HG02870 (cell line): ENCODE measurements around the gene XRCC4.

Experiments used
- ATAC-seq: cut with Tn5 transposase; IDR thresholded peaks from one replicate; pipeline ENCODE4 v1.9.1; 2021; ENCODE audit warnings: mild to moderate bottlenecking, moderate library complexity; ENCODE audit not compliant: unreplicated experiment

The XRCC4 gene

DNA sequence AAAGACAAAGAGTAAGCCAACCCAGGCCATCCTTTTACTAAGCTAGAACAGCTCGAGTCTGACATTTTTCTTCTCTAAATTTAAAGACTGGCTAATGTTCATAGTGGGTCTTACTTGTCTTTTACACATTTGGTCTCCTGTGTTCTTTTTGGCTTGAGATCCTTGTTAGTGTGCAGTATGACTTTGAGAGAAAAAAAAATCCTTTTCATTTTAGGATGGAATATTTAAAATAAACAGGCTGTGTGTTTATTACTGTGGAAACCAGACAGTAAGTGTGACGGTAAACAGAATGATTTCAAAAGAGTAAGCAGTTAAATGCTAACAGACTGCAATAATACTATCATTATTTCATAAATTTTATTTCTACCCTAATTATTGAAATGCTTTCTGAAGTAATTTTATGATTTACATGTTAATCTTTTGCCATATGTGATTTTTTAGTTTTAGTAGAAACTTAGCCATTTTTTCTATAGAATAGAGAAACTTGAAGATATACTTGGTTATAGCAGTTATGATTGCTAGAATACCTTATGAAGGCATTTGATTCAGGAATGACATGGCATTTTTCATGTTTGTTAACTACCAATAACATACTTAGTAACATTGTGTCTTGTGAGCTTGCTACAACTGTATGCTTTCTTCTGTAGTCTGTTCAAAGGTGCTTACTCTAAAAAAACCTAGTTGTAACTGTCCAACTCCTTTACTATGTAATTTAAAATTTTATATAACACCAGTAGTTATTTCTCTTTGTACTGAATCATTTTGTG lies 92.4 kb downstream of the XRCC4 start:
- ATAC-seq: no peak

DNA sequence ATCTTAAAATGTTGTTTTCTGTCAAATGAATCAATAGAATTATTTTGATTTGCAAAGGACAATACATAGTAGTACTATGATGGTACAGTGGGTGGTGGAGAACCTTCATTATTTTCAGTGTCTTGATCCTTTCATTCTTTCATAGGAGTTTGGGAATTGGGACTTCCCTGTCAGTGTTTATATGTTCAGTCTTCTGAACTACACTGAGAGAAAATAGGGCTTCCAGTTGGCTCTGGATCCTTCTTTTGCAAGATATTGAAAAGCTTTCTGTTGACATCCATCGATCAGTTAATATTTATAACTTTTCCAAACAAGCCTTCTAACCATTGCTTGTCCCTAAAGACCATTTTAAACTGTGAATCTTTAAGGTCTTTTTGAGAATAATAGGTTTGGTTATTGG lies 94.7 kb downstream of the XRCC4 start:
- no peak for ATAC-seq

DNA sequence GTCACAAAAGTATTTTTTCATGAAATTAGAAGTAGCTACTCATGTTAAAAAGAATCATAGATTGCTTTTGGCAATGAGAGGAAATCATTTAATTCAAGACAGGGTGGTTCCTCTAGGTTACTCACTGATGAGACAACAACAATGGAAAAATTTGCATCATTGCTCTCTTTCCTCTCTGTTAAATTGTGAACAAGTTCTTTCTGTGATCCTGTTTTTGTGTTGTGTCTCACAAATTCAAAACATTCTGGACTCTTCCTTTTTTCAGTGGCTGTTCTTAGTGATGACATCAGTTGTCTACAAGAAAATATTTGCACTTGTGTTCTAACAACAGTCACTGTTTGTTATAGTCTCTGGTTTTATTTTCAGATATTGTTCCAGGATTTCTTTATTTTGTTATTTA lies 95.3 kb downstream of the XRCC4 start:
- no peak for ATAC-seq

DNA sequence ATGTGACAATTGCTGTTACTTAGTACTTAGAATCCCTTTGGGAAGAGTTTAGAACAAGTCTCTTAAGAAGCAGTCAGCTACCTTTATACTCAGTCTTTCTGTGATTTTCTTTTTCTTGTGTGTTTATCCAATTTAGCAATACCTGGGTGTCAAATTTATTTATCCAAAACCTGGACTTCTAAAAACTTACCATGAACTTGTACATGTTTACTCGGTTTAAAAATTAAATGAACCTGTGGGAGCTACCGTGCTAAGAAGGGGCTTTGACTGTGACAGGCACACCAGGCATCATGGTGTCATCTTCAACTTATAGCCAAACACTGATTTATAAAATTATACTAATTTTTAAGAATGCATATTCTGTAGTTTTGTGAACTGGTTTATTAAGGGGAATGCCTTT lies 96.5 kb downstream of the XRCC4 start:
- no peak for ATAC-seq

DNA sequence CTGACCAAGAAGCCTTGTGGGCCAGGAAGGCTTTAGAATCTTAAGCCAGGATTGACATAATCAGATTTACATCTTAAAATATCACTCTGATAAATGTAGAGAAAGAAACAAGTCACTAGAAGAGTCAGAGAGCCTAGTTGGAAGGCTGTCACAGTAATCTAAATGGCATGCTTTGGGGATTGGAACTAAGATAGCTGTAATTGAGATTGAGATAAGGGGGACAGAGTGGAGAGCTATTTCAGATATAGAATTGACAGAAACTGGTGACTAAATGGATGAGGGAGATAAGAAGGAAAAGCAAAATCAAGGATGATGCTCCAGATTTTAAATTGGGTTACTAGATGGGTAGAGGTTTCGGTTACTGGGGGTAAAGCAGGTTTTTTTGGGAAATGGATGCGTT lies 100.5 kb downstream of the XRCC4 start:
- ATAC-seq: no peak

DNA sequence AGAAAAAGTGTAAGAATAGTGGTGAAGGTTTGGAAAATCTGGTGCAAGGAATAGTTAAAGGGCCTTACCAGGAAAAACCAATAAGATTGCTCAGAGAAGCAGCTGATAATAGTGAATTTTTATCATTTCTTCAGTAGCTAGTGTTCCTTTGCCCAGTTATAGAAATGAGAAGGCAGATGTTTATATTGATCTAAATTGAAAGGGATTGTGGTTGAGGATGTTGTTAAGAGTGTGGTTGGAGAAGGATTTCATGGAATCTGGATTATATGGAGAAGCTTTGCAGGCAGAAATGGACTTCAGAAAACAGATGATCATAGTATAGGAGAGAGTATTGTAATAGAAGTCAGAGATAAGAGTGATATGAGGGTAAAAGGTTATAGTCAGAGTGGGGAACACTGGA lies 102.6 kb downstream of the XRCC4 start:
- ATAC-seq: no peak

DNA sequence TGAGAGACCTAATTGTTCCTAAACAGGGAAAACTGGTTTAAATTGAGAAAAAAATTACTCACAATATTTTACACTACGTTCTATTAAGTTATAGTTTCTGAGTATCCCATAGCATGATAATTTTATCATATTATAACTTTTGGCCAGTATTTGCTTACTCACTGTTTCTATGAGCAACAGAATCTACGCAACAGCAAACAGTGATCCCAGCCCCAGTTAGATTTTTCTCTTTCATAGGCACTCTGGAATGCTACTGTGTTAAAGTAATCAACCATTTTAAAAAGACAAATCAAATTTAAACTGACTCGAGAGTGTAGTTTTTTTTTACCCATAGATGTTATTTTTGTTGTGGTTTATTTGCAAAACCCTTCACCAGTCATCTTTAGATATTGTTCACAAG lies 107.2 kb downstream of the XRCC4 start:
- no peak for ATAC-seq

DNA sequence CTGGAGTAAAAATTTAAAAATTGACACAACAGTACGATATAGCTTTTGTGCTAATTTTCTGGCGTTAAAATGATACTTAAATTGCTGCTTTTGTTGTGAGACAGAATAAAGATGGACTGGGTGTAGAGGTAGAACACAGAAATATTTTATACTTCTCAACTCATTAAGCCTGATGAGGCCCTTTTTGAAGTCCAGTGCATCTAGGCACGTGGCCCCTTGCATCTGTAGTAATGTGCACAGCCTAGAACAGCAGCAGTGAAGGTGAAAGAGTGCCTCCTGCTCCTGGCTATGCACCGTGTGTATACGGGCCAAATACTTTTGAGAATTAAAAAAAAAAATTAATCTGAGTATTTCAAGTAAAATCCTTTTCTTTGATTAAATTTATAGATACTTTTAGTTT lies 115.6 kb downstream of the XRCC4 start:
- no peak for ATAC-seq

DNA sequence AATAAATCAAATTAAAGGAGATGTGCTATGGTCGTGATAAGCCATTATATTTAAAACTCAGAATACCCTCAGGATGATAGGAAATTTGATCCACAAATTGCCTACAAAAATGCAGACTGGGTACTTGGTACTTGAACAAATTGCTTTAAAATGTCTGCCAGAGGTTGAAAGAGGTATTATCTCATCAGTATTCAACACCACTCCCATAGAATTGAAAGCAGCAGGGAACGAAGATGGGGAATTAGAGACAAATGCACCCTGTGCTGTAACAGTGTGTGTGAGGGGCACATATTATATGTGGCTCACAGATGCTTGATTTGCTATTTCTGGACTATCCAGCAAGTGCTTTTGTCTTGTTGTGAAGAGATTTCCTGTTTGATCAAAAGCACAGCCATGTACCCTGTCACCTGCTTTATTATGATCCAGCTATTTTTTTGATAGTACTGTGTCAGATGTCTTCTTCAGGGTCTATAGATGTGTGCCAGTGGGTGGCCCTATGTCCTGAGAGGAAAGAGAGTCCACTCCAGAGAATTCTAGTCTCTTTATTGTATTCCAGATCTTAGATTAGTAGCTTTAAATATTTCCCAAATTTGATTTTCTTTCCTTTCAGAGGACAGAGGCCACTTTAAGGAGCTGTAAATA lies 120.1 kb downstream of the XRCC4 start:
- ATAC-seq: no peak

DNA sequence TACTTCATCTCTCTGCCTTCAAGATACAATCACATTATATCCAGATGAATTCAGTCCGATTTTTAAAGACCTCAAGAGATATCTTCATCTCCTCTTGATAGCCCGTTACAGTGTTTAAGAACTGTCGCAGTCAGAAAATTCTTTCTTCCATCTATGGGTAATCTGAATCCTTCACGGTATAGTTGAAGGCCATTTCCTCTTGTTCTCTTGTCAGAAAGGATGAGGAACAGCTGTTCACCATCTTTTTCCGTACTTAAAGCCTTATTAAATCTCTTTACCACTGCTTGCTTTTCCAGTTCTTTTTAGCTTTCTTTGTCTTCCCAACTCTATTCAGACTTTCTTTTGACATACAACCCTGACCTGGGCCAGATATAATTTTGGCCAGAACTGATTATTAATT lies 121.8 kb downstream of the XRCC4 start:
- no peak for ATAC-seq

DNA sequence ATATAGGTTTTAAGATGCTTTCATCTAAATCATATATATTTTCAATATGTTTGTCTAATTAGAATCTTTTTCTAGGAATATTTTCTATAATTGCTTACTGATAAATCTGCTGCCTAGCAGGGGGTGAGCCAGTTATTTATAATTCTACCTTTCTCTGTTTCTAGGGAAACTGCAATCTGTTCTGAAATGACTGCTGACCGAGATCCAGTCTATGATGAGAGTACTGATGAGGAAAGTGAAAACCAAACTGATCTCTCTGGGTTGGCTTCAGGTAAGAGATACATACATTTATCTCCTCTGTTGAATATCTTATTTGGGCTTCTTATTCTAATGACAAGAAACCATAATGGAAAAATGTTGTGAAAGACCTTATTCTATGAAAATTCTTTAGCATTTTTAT lies 127.3 kb downstream of the XRCC4 start:
- ATAC-seq: peak; percentile 98

DNA sequence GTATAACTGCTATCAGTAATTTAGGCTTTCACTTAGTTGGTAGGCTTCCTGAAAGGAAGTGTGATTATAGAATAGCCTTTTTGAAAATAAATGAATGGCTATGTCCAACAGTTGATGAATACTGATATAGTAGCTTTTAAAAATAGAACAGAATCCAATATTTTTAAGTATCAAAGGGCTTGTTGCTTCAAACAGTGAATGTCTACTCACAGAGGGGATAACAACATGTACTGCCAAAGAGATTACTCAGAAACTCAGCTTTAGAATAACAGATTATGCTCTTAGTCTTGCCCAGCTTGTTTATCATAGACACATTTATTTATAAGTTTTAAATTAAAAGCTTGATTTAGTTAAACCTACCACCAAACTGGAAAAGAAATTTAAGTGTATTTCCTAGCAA lies 132.6 kb downstream of the XRCC4 start:
- ATAC-seq: no peak

DNA sequence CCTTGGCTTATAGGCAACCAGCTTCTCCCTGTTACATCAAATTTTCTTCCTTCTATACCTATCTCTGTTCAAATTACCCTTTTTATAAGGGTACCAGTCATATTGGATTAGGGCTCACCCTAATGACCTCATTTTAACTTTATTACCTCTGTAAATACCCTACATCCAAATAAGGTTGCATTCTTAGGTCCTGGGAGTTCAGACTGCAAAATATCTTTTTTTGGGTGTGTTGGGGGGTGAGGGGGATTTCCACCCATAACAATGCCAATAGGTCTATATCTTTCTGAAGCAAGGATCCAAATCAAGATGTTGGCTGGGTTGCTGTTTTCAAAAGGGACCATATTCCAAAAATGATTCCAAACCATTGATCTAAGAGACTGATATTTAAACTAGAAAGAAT lies 141.7 kb downstream of the XRCC4 start:
- ATAC-seq: no peak

DNA sequence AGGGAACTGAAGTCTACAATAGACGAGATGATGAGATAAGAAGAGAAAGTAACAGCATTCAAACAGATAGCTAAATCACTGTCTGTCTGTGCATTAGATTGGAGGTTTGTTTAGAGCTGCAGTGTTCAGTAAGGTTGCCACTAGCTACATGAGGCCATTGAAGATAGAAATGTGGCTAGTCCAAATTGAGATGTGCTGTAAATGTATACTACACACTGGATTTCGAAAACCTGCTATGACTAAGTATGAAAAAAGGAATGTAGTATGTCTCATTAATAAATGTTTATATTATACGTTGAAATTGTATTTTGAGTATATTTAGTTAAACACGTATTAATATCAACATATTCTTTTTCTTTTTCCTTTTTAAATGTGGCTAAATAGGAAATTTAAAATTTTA lies 142.1 kb downstream of the XRCC4 start:
- no peak for ATAC-seq

DNA sequence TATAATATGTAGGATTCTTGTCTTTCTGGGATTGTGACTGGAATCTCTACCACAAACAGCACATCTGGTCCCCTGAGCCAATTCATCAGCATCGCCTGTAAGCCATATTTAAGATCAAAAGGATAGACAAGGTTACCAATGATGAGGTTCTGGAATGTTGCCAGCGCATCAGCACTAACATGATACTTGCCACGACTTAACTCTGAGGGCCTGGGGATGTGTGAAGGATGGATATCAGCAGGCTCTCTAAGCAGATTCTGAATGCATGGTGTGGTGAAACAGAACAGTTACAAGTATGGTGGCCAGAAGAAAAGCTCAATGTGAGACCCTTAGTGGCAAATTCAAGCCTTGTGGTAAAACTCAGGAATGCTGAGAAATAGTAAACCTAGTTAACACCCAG lies 143.0 kb downstream of the XRCC4 start:
- no peak for ATAC-seq

DNA sequence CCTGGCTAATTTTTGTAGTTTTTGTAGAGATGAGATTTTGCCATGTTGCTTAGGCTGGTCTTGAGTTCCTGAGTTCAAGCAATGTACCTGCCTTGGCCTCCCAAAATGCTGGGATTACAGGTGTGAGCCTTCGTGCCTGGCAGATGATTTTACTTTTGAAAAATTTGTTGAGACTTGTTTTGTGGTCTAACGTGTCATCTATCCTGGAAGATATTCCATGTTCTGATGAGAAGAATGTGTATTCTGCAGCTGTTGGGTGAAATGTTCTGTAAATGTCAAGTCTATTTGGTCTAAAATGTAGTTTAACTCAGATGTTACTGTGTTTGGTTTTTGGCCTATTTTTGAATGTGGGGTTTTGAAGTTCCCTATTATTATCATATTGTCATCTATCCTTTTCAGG lies 145.6 kb downstream of the XRCC4 start:
- no peak for ATAC-seq

DNA sequence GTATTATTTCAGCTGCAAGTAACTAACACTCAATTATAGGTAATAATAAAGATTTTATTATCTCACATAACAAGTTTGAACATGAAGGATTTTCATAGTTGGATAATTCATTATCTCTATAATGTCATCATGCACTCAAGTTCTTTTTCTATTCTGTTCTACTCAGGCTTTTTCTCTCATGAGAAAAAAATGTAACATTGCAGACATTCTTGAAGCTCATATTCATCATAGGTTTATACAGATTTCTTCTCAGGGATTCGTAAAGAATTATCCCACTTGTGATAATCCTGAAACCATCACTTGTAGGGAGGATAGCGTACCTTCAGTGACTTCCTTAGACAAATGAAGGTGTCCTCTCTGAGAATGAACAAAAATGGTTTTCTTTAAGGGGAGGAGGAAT lies 150.3 kb downstream of the XRCC4 start:
- no peak for ATAC-seq

DNA sequence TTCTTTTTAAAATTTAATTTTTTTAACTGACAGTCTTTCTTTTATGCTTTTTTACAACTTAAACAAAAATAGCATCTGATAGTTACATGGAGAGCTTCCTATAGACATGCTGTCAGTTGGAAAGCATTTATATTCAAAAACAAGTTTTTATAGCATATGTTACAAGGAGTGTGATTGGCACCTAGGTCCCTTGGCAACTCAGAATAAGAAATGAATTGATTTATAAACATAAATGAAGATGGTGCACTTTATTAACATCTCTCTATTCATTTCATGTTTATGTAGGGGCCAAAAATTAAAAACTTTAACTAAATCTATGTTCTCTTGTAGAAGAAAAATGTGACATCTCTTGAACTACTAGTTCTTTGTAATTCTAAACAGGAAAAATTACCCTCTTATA lies 153.2 kb downstream of the XRCC4 start:
- ATAC-seq: no peak

DNA sequence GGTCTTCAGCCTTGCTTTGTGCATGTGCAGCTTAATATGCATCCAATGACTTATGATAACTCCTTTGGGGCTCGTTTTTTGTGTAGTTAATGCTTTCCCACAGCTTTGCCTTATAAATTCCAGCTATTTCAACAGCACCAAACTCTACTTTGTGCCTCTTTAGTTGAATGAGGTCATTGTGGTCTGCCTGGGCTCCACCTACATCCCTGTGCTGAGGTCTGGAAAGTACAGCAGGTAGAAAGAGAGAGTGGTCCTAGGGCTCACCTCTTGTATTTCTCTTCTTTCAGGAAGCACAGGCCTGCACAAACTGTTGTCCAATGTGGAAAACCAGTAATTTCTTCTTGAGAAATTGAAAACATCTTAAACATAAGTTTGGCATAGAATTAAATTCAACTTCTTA lies 167.2 kb downstream of the XRCC4 start:
- no peak for ATAC-seq

DNA sequence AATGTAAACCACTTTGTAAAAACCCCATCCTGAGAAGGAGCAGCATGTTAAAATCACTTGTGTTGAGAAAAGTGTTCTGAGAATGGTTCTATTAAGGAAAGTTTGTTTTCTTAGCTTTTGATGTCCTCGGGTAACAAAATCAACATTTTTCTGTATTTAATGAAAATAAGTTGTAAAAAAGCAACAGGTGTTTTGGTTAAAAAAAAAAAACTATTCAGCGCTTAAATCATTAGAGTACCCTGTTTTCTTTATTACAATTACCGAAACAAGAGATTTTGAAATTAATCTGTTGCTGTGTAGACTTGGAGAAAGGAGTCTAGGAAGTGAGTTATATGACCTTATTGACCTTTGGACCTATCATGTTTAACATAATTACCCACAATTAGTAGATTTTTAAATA lies 167.7 kb downstream of the XRCC4 start:
- ATAC-seq: no peak

DNA sequence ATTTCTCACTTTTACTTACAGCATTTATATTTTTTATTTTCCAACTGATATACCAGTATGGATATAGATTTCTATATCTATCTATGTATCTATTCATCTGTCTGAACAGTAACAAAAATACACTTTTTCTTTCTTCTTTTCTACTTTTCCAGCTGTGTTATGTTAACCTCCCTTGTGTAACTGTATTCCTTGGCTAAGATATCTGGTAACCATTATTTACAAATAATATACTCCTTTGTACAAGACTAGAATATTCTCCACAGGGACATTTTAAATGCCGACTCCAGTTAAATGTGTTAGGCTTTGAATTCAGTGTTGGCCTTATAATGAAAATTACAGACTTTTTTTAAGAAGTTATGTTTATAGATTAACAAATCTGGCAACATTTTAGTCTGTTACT lies 168.7 kb downstream of the XRCC4 start:
- ATAC-seq: no peak

DNA sequence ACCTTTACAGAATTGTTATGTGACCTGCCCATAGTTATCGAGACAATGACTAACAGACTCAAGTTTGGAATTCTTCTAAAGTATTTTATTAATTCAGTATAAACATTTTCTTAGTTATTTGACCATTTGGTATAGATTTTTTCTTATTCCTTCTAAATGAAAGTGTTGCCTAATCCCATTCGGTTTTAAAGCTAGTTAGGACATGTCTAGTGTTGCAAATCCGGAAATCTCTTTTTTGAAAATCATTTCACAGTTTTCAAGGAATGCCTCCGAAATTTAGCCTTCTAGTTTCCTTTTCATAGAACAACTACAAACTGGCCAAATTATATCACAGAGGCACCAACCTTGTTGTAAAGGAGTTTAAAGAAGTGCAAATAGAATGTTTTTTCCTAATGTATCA lies 171.8 kb downstream of the XRCC4 start:
- no peak for ATAC-seq

DNA sequence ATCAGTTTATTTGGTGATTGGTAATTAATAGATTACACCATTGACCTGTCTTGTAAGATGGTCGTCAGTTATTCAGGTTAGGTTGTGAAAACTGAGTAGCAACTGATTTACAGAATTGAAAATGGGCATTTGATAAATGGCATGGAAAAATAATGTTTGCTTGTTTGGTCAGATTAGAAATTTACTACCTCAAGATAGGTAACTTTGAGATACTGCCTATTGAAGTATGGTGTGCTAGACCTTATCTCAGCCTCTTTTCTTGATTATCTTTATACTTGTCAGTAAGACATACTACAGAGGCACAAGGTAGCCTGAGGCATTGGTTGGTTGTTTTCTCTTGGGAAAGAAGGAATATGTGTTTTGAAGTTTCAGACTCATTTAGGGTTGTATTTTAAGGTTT lies 174.5 kb downstream of the XRCC4 start:
- ATAC-seq: no peak
